ENCODE measurements around the gene PRDM16.

GRCh38 chr1:3031401-3032221 is 37.4 kb upstream of the PRDM16 start:
- TF ChIP-seq GABPA (IDR thresholded peaks at IDR 0.05 in 1 of 2, conservative IDR thresholded peaks at IDR 0.05 in 1 of 2), result no peak
- no peak for TF ChIP-seq TAF1 (conservative IDR thresholded peaks at IDR 0.05)
- TF ChIP-seq JUND (IDR thresholded peaks at IDR 0.05), result no peak
- TF ChIP-seq RAD21 (IDR thresholded peaks at IDR 0.05), result no peak
- no peak for TF ChIP-seq FOXA1 (IDR thresholded peaks at IDR 0.05)
- TF ChIP-seq, protein P1, sequence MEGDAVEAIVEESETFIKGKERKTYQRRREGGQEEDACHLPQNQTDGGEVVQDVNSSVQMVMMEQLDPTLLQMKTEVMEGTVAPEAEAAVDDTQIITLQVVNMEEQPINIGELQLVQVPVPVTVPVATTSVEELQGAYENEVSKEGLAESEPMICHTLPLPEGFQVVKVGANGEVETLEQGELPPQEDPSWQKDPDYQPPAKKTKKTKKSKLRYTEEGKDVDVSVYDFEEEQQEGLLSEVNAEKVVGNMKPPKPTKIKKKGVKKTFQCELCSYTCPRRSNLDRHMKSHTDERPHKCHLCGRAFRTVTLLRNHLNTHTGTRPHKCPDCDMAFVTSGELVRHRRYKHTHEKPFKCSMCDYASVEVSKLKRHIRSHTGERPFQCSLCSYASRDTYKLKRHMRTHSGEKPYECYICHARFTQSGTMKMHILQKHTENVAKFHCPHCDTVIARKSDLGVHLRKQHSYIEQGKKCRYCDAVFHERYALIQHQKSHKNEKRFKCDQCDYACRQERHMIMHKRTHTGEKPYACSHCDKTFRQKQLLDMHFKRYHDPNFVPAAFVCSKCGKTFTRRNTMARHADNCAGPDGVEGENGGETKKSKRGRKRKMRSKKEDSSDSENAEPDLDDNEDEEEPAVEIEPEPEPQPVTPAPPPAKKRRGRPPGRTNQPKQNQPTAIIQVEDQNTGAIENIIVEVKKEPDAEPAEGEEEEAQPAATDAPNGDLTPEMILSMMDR (IDR thresholded peaks at IDR 0.05; ENCODE audit: low read depth, low read length, missing input control), result no peak
